Kidney epithelial cell (primary cell): ENCODE results near the gene PRKG1. TPM values are rescaled to one million over a fixed set of nuclear protein-coding genes. Genes with fewer than 3 reads are reported as not detected.

Source experiments
- DNase-seq: peaks from one replicate; pipeline ENCODE4 v3.0.0-alpha.2; 2010; ENCODE audit warnings: low read depth
- H3K27me3 ChIP-seq: 2 replicates; pipeline ENCODE4 v1.6.0; 2011; ENCODE audit warnings: low read length; ENCODE audit not compliant: control insufficient read depth, insufficient read depth
- H3K36me3 ChIP-seq: 2 replicates; pipeline ENCODE4 v1.5.1; 2011; ENCODE audit warnings: low read length; ENCODE audit not compliant: control insufficient read depth, insufficient read depth
- H3K4me3 ChIP-seq: 2 replicates; pipeline ENCODE4 v1.5.1; 2011; ENCODE audit warnings: low read depth, mild to moderate bottlenecking, control low read depth, low read length
- total RNA-seq: library from RNA; depleted of rRNA; stranded (reverse); fragments of >200 nt; gene quantifications from 2 replicates; pipeline ENCODE4 v1.2.3, GENCODE V29; 2015
- TF ChIP-seq, protein P1 (sequence below): IDR thresholded peaks from 2 replicates; pipeline ENCODE4 v1.5.1; 2011; ENCODE audit warnings: mild to moderate bottlenecking, moderate library complexity, low read length, control low read depth, inconsistent platforms; ENCODE audit not compliant: insufficient read depth, poor library complexity, severe bottlenecking

The PRKG1 gene
- total RNA-seq, 1 donor from 2014 or later: 1.3 TPM

- DNase-seq: no peak
- TF ChIP-seq, protein P1, sequence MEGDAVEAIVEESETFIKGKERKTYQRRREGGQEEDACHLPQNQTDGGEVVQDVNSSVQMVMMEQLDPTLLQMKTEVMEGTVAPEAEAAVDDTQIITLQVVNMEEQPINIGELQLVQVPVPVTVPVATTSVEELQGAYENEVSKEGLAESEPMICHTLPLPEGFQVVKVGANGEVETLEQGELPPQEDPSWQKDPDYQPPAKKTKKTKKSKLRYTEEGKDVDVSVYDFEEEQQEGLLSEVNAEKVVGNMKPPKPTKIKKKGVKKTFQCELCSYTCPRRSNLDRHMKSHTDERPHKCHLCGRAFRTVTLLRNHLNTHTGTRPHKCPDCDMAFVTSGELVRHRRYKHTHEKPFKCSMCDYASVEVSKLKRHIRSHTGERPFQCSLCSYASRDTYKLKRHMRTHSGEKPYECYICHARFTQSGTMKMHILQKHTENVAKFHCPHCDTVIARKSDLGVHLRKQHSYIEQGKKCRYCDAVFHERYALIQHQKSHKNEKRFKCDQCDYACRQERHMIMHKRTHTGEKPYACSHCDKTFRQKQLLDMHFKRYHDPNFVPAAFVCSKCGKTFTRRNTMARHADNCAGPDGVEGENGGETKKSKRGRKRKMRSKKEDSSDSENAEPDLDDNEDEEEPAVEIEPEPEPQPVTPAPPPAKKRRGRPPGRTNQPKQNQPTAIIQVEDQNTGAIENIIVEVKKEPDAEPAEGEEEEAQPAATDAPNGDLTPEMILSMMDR: no peak
- H3K4me3 ChIP-seq: no peak overlapping the region
- no peaks in the 10 kb centered on the region for H3K27me3 ChIP-seq
- H3K36me3 ChIP-seq: no peaks in the 10 kb centered on the region
Observed at GRCh38 chr10:51507476-51507875, 433.2 kb downstream of the PRKG1 start.

DNA sequence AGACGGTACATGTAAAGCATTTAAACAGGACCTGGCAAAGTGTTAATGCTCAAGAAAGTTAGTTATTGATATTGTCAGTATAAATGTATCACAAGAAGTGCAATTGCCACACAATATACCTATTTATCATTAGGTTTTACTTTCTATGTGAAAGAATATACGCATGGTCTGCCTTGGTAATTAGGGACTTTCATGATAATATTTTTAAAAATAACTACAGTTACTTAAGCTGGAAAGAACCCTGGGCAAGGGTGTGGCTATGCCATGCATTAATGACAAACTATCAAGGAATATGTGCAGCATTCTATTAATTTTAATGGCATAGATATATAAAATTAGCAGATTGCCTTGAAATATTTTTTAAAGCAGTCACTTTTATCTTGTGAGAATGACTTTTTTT lies 433.9 kb downstream of the PRKG1 start:
- TF ChIP-seq, protein P1: no peak
- Histone ChIP-seq H3K36me3 (no peaks in the 10 kb centered on the region), H3K4me3 (no peak overlapping the region), H3K27me3 (no peaks in the 10 kb centered on the region)
- DNase-seq: no peak

- Histone ChIP-seq H3K4me3 (no peak overlapping the region), H3K27me3 (no peaks in the 10 kb centered on the region), H3K36me3 (no peaks in the 10 kb centered on the region)
- DNase-seq: no peak
- TF ChIP-seq, protein P1: no peak
Observed at GRCh38 chr10:51510231-51510630, 435.9 kb downstream of the PRKG1 start.

DNA sequence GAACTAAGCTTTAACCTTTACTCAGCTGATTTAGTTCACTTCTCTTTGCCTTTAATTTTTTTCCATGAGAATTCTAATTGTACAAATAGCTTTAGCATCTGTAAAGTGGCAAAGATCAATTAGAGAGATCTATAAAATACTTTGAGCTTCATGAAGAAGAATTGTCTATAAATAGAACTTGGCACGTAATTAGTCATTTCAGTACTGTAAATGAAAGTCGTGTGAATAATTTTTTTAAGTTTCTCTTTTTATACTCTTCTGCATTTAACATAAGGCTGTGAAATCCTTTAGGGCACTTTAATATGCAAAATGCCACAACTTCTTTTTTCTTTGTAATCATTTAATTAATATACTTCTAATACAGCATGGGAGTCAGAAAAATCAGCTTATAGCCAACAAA lies 447.3 kb downstream of the PRKG1 start:
- H3K36me3 ChIP-seq: no peaks in the 10 kb centered on the region
- no peaks in the 10 kb centered on the region for H3K27me3 ChIP-seq
- DNase-seq: no peak
- H3K4me3 ChIP-seq: no peak overlapping the region
- TF ChIP-seq, protein P1: no peak

GRCh38 chr10:51522858-51523257 lies 448.6 kb downstream of the PRKG1 start:
- no peaks in the 10 kb centered on the region for H3K36me3 ChIP-seq
- TF ChIP-seq, protein P1: no peak
- no peaks in the 10 kb centered on the region for H3K27me3 ChIP-seq
- no peak overlapping the region for H3K4me3 ChIP-seq
- DNase-seq: no peak

DNA sequence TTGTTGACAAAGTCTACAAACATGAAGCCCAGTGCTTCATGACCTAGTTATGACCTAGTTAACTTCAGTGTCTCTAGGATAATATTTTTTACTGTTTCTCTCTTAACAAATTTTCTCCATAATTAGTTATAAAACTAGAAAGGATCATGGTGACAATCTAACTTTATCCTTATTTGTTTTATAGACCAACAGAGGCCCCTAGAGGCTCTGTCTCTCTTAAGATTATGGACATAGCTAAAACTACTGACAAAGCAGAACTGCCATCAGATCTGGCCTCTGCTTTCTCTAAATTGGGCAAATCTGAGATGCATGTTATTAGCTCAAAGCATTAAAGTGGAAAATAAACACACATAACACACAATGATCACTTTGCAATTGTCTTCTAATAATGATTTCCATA lies 449.2 kb downstream of the PRKG1 start:
- H3K27me3 ChIP-seq: no peaks in the 10 kb centered on the region
- no peak for DNase-seq
- no peak overlapping the region for H3K4me3 ChIP-seq
- TF ChIP-seq, protein P1: no peak
- H3K36me3 ChIP-seq: no peaks in the 10 kb centered on the region
